DMS53 treated with DMSO at 0.1 percent for 48 hours (cell line): ENCODE data around the gene FRYL.
"Not testable (repeated sequence)": the region's sequence is repeated elsewhere in the genome, so short reads cannot be mapped to it uniquely, and the experiment has no call there.

ENCODE experiments used
- DNase-seq: peaks from one replicate; lab custom pipeline; 2025; ENCODE audit not compliant: unreplicated experiment; lab: John Stamatoyannopoulos, UW

The FRYL gene

GRCh38 chr4:48668254-48669017, 111.6 kb downstream of the FRYL start:
- DNase-seq, result no peak

GRCh38 chr4:48667148-48667547, 112.9 kb downstream of the FRYL start:
- no peak for DNase-seq

GRCh38 chr4:48665555-48666186, 114.4 kb downstream of the FRYL start:
- no peak for DNase-seq

GRCh38 chr4:48664938-48665337, 115.1 kb downstream of the FRYL start:
- no peak for DNase-seq

- DNase-seq, result no peak
Measured at GRCh38 chr4:48661391-48661790, 118.7 kb downstream of the FRYL start.

GRCh38 chr4:48660347-48660746, 119.7 kb downstream of the FRYL start:
- no peak for DNase-seq

- no peak for DNase-seq
Measured at GRCh38 chr4:48654015-48654664, 125.9 kb downstream of the FRYL start.

- DNase-seq, result no peak
Measured at GRCh38 chr4:48653217-48654014, 126.7 kb downstream of the FRYL start.

- no peak for DNase-seq
Measured at GRCh38 chr4:48651914-48652313, 128.2 kb downstream of the FRYL start.

- no peak for DNase-seq
Measured at GRCh38 chr4:48649505-48649904, 130.6 kb downstream of the FRYL start.

- DNase-seq, result no peak
Measured at GRCh38 chr4:48645225-48645794, 134.8 kb downstream of the FRYL start.

GRCh38 chr4:48642421-48643374, 137.4 kb downstream of the FRYL start:
- no peak for DNase-seq

- no peak for DNase-seq
Measured at GRCh38 chr4:48641401-48641800, 138.7 kb downstream of the FRYL start.

- no peak for DNase-seq
Measured at GRCh38 chr4:48640699-48641098, 139.4 kb downstream of the FRYL start.

GRCh38 chr4:48640225-48640624, 139.9 kb downstream of the FRYL start:
- DNase-seq, result no peak

GRCh38 chr4:48639807-48640206, 140.3 kb downstream of the FRYL start:
- no peak for DNase-seq

GRCh38 chr4:48638586-48638985, 141.5 kb downstream of the FRYL start:
- DNase-seq, result not testable (repeated sequence)

- no peak for DNase-seq
Measured at GRCh38 chr4:48636911-48637310, 143.2 kb downstream of the FRYL start.

- no peak for DNase-seq
Measured at GRCh38 chr4:48635980-48636379, 144.1 kb downstream of the FRYL start.

- DNase-seq, result peak; percentile 69
Measured at GRCh38 chr4:48635310-48635709, 144.8 kb downstream of the FRYL start.
